ENCODE measurements around the gene DCPS.

DNA sequence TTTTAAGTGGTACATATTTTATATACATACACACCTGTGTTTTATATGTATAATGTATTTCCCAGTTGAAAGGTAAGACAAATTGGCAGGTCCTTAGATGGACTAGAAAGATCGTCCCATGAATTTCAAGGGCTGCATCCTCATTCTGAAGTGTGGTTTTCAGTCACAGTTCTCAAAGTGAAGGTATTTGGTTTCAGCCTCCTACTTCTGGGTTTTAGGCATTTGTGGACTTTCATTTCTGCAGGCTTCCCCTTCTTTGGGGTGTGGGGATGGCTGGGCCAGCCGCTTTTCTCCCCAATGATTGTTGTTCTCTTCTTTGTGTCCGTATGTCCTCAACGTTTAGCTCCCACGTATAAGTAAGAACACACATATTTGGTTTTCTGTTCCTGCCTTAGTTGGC is 10.0 kb downstream of the DCPS start:
- TF ChIP-seq, protein P1, sequence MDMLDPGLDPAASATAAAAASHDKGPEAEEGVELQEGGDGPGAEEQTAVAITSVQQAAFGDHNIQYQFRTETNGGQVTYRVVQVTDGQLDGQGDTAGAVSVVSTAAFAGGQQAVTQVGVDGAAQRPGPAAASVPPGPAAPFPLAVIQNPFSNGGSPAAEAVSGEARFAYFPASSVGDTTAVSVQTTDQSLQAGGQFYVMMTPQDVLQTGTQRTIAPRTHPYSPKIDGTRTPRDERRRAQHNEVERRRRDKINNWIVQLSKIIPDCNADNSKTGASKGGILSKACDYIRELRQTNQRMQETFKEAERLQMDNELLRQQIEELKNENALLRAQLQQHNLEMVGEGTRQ (CRISPR knock-in tag; IDR thresholded peaks at IDR 0.05) = no peak
- TF ChIP-seq, protein P2, sequence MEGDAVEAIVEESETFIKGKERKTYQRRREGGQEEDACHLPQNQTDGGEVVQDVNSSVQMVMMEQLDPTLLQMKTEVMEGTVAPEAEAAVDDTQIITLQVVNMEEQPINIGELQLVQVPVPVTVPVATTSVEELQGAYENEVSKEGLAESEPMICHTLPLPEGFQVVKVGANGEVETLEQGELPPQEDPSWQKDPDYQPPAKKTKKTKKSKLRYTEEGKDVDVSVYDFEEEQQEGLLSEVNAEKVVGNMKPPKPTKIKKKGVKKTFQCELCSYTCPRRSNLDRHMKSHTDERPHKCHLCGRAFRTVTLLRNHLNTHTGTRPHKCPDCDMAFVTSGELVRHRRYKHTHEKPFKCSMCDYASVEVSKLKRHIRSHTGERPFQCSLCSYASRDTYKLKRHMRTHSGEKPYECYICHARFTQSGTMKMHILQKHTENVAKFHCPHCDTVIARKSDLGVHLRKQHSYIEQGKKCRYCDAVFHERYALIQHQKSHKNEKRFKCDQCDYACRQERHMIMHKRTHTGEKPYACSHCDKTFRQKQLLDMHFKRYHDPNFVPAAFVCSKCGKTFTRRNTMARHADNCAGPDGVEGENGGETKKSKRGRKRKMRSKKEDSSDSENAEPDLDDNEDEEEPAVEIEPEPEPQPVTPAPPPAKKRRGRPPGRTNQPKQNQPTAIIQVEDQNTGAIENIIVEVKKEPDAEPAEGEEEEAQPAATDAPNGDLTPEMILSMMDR (IDR thresholded peaks at IDR 0.05) = no peak
- TF ChIP-seq, protein P3, sequence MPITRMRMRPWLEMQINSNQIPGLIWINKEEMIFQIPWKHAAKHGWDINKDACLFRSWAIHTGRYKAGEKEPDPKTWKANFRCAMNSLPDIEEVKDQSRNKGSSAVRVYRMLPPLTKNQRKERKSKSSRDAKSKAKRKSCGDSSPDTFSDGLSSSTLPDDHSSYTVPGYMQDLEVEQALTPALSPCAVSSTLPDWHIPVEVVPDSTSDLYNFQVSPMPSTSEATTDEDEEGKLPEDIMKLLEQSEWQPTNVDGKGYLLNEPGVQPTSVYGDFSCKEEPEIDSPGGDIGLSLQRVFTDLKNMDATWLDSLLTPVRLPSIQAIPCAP (CRISPR knock-in tag; IDR thresholded peaks at IDR 0.05) = no peak
- TF ChIP-seq PRRX2 (CRISPR knock-in tag; IDR thresholded peaks at IDR 0.05) = no peak
